CD14-positive monocyte (primary cell): Measurements from ENCODE around the gene S100A16. TPM values are rescaled to one million over a fixed set of nuclear protein-coding genes. Genes with fewer than 3 reads are reported as not detected.
A peak's percentile ranks its signal among the peaks of the same experiment; 100 is the strongest.

Source experiments
- DNase-seq, 3 donors: peaks; one replicate each; pipeline ENCODE4 v3.0.0-alpha.2; 2011 to 2022
- H2AFZ ChIP-seq: 2 replicates; pipeline ENCODE4 v1.6.0; 2012; ENCODE audit warnings: mild to moderate bottlenecking, low read depth, low read length, inconsistent platforms; ENCODE audit not compliant: insufficient read depth, poor library complexity, severe bottlenecking
- H3K27ac ChIP-seq, 2 donors: 1 replicate in 1 of 2; 2 replicates in 1 of 2; pipeline ENCODE4 v1.5.1; 2012 to 2013; ENCODE audit warnings: low read length in 2 of 2, control low read depth in 1 of 2, inconsistent platforms in 1 of 2, low read depth in 1 of 2, mild to moderate bottlenecking in 1 of 2
- H3K27me3 ChIP-seq, 2 donors: one replicate each; pipeline versions ENCODE4 v1.6.0 to v1.6.1; 2011 to 2013; ENCODE audit warnings: low read length in 2 of 2; ENCODE audit not compliant: control insufficient read depth in 2 of 2, insufficient read depth in 2 of 2
- H3K36me3 ChIP-seq, 2 donors: replicated peaks in 1 of 2; 1 replicate in 1 of 2; 2 replicates in 1 of 2; pipeline versions ENCODE4 v1.5.1 to v1.6.1; 2012 to 2013; ENCODE audit warnings: low read length in 2 of 2, control low read depth in 1 of 2, inconsistent platforms in 1 of 2, mild to moderate bottlenecking in 1 of 2; ENCODE audit not compliant: insufficient read depth in 2 of 2, control insufficient read depth in 1 of 2
- H3K4me1 ChIP-seq, 2 donors: 1 replicate in 1 of 2; 2 replicates in 1 of 2; pipeline versions ENCODE4 v1.5.1 to v1.6.1; 2012 to 2013; ENCODE audit warnings: low read length in 2 of 2, control low read depth in 1 of 2, inconsistent platforms in 1 of 2, mild to moderate bottlenecking in 1 of 2, moderate library complexity in 1 of 2; ENCODE audit not compliant: insufficient read depth in 2 of 2, control insufficient read depth in 1 of 2
- H3K4me2 ChIP-seq: replicated peaks from 2 replicates; pipeline ENCODE3; 2012; ENCODE audit warnings: low read length, moderate library complexity, mild to moderate bottlenecking; ENCODE audit not compliant: poor library complexity, severe bottlenecking; ENCODE audit errors: extremely low read depth
- H3K4me3 ChIP-seq, 3 experiments: fragments of 200-600 bp in 1 of 3; sonication (generic) in 1 of 3; replicated peaks in 1 of 3; 1 replicate in 2 of 3; 2 replicates in 1 of 3; pipeline ENCODE4 v1.5.1; 2011 to 2013; ENCODE audit warnings: low read length in 3 of 3, mild to moderate bottlenecking in 3 of 3, control low read depth in 2 of 3, low read depth in 2 of 3, inconsistent platforms in 1 of 3, moderate library complexity in 1 of 3
- H3K79me2 ChIP-seq: 2 replicates; pipeline ENCODE4 v1.6.0; 2012; ENCODE audit warnings: mild to moderate bottlenecking, control low read depth, inconsistent platforms, low read length, moderate library complexity; ENCODE audit not compliant: insufficient read depth
- H3K9ac ChIP-seq: 2 replicates; pipeline ENCODE4 v1.6.0; 2017; ENCODE audit warnings: low read length, mild to moderate bottlenecking; ENCODE audit not compliant: insufficient read depth, poor library complexity, severe bottlenecking
- H3K9me3 ChIP-seq, 2 donors: replicated peaks in 1 of 2; 1 replicate in 1 of 2; 2 replicates in 1 of 2; pipeline versions ENCODE4 v1.5.1 to v1.6.1; 2012 to 2013; ENCODE audit warnings: low read length in 2 of 2, control low read depth in 1 of 2; ENCODE audit not compliant: control insufficient read depth in 1 of 2, insufficient read depth in 1 of 2
- H4K20me1 ChIP-seq: 2 replicates; pipeline ENCODE4 v1.6.0; 2012; ENCODE audit warnings: mild to moderate bottlenecking, low read length, control low read depth, moderate library complexity; ENCODE audit not compliant: insufficient read depth
- H3K27ac Mint-ChIP-seq, 7 donors: one replicate each; pipeline ENCODE4 v1.8.0; 2020; ENCODE audit warnings: mild to moderate bottlenecking in 7 of 7, mixed read lengths in 7 of 7, moderate library complexity in 6 of 7, inconsistent platforms in 2 of 7
- H3K27me3 Mint-ChIP-seq, 3 donors: one replicate each; pipeline ENCODE4 v1.8.0; 2021 to 2022; ENCODE audit warnings: low read depth in 3 of 3, mild to moderate bottlenecking in 3 of 3, mixed read lengths in 3 of 3, moderate library complexity in 3 of 3, inconsistent platforms in 1 of 3
- H3K36me3 Mint-ChIP-seq, 2 donors: one replicate each; pipeline ENCODE4 v1.8.0; 2020; ENCODE audit warnings: mixed read lengths in 2 of 2, inconsistent platforms in 1 of 2, mild to moderate bottlenecking in 1 of 2
- H3K4me1 Mint-ChIP-seq: one replicate; pipeline ENCODE4 v1.8.0; 2020; ENCODE audit warnings: mild to moderate bottlenecking, mixed read lengths
- H3K4me3 Mint-ChIP-seq, 2 donors: one replicate each; pipeline ENCODE4 v1.8.0; 2020; ENCODE audit warnings: mild to moderate bottlenecking in 2 of 2, mixed read lengths in 2 of 2, moderate library complexity in 1 of 2
- H3K9me3 Mint-ChIP-seq, 7 donors: one replicate each; pipeline ENCODE4 v1.8.0; 2020 to 2022; ENCODE audit warnings: mixed read lengths in 7 of 7, mild to moderate bottlenecking in 6 of 7, moderate library complexity in 6 of 7, inconsistent platforms in 2 of 7
- WGBS: methylation state at CpG from one replicate; pipeline ENCODE4 v1.1.5; 2013; ENCODE audit warnings: missing lambda C conversion rate; ENCODE audit not compliant: insufficient coverage; 5-methylcytosine and 5-hydroxymethylcytosine counted together
- intact Hi-C, 2 donors: fragments of 100-400 bp; cut with micrococcal nuclease; formaldehyde crosslinking; loops; one replicate each; pipeline versions ENCODE4 v1.15.0 to v1.15.1; 2023
- polyA plus RNA-seq, 3 donors: library from polyadenylated mRNA; depleted of rRNA in 1 of 3; unstranded in 2 of 3; stranded (reverse) in 1 of 3; fragments of 300-500 nt in 2 of 3; fragments of >200 nt in 1 of 3; fragmentation: Illumina TruSeq in 2 of 3; gene quantifications; 1 replicate in 2 of 3; 2 replicates in 1 of 3; pipeline ENCODE4 v1.2.3, GENCODE V29; 2012 to 2021
- TF ChIP-seq, protein P1 (sequence below): fragments of 200-600 bp; IDR thresholded peaks from one replicate; pipeline ENCODE4 v1.8.0; 2022; ENCODE audit warnings: antibody characterized with exemption, mild to moderate bottlenecking

Gene S100A16
- polyA plus RNA-seq, 3 donors, result not detected

DNA sequence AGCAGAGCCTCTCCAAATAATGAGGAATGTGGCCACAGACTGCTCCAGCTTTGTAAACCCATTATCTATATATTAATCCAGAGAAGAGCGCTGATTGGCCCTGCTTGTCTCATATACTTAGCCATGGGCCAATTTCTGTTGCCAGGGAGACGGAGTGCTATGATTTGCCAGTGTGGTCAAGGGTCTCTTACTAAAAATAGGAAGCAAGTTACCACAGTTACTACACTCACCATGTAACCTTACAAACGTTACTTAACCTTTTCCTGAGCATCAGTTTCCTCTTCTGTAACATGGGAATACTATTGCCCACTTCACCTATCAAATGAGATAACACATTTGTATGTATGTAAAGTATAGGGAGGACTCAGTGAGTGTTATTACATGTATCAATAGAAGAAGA is 39.6 kb downstream of the S100A16 start:
- Histone ChIP-seq H3K9ac (no peak overlapping the region), H3K4me1 (peaks cover 37 to 41% of the 10 kb centered on the region in 2 donors), H2AFZ (no peak overlapping the region), H3K79me2 (no peaks in the 10 kb centered on the region), H4K20me1 (no peaks in the 10 kb centered on the region), H3K27me3 (no peaks in the 10 kb centered on the region), H3K27ac (peak overlapping the region in 1 of 2 donors; percentile 66), H3K9me3 (no peaks in the 10 kb centered on the region), H3K4me2 (peak overlapping the region; percentile 33), H3K36me3 (no peaks in the 10 kb centered on the region), H3K4me3 (peak overlapping the region in 1 of 3 experiments; percentile 6)
- Mint-ChIP-seq H3K4me1 (peaks cover 43% of the 10 kb centered on the region), H3K9me3 (peaks cover 0 to 3% (median 0%) of the 10 kb centered on the region in 7 donors), H3K4me3 (no peak overlapping the region), H3K36me3 (no peaks in the 10 kb centered on the region), H3K27me3 (peaks cover 0 to 13% (median 3%) of the 10 kb centered on the region in 3 donors), H3K27ac (peak overlapping the region; percentile 76 to 92 (median 87))
- intact Hi-C loops, result loop anchor here (10.0 kb wide), 2 partner anchors 51 to 209 kb away; partner anchors contain the start of genes S100A1 (in 1 of the 2) and S100A13 (in 1 of the 2)
- peak in 2 of 3 donors; percentile 71 to 73 for DNase-seq
- TF ChIP-seq, protein P1, sequence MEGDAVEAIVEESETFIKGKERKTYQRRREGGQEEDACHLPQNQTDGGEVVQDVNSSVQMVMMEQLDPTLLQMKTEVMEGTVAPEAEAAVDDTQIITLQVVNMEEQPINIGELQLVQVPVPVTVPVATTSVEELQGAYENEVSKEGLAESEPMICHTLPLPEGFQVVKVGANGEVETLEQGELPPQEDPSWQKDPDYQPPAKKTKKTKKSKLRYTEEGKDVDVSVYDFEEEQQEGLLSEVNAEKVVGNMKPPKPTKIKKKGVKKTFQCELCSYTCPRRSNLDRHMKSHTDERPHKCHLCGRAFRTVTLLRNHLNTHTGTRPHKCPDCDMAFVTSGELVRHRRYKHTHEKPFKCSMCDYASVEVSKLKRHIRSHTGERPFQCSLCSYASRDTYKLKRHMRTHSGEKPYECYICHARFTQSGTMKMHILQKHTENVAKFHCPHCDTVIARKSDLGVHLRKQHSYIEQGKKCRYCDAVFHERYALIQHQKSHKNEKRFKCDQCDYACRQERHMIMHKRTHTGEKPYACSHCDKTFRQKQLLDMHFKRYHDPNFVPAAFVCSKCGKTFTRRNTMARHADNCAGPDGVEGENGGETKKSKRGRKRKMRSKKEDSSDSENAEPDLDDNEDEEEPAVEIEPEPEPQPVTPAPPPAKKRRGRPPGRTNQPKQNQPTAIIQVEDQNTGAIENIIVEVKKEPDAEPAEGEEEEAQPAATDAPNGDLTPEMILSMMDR, result no peak
- WGBS, result no CpG with 5 or more reads among the region's 3 CpGs

DNA sequence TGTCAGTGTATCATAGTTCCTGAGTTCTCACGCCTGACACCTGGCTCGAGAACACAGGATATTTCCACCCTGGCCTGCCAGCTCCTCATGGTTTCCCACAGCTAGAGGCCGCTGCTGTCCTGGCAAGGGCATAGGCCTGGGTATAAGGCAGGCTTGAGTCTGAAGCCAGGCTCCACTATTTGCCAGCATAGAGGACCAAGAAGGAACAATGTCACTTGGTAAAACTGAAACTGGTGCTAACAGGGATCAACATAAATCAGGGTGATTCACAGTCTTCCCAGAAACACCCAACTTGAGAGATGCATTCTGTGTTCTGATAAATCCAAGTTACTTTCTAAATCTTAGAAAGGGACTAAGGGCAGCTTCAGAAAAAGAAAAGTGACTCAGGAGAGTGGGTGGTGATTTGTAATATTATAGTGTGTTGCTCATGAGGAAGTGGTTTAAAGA is 40.3 kb downstream of the S100A16 start:
- H3K79me2 ChIP-seq, result peaks cover 6% of the 10 kb centered on the region
- no peaks in the 10 kb centered on the region for H4K20me1 ChIP-seq
- WGBS, result 0% methylated on average over 1 of the region's 3 CpGs
- H3K27ac ChIP-seq, result peak overlapping the region; percentile 59 to 66
- H3K4me3 ChIP-seq, result peak overlapping the region in 1 of 3 experiments; percentile 19
- H3K9me3 ChIP-seq, result no peaks in the 10 kb centered on the region
- no peak overlapping the region for H3K4me3 Mint-ChIP-seq
- DNase-seq, result peak; percentile 55 to 74 (median 67)
- H3K9ac ChIP-seq, result no peak overlapping the region
- no peaks in the 10 kb centered on the region for H3K27me3 ChIP-seq
- peaks cover 0 to 3% (median 0%) of the 10 kb centered on the region in 7 donors for H3K9me3 Mint-ChIP-seq
- H3K4me2 ChIP-seq, result peak overlapping the region; percentile 33
- intact Hi-C loops, result loop anchor here (10.0 kb wide), 2 partner anchors 52 to 208 kb away; partner anchors contain the start of genes S100A1 (in 1 of the 2) and S100A13 (in 1 of the 2)
- peaks cover 0 to 10% (median 2%) of the 10 kb centered on the region in 3 donors for H3K27me3 Mint-ChIP-seq
- peak overlapping the region; percentile 76 to 92 (median 87) for H3K27ac Mint-ChIP-seq
- peaks cover 49% of the 10 kb centered on the region for H3K4me1 Mint-ChIP-seq
- H3K36me3 Mint-ChIP-seq, result peaks cover 0 to 4% of the 10 kb centered on the region in 2 donors
- no peaks in the 10 kb centered on the region for H3K36me3 ChIP-seq
- peaks cover 44 to 47% of the 10 kb centered on the region in 2 donors for H3K4me1 ChIP-seq
- TF ChIP-seq, protein P1, result peak; percentile 78
- H2AFZ ChIP-seq, result no peak overlapping the region
